Tibial nerve (tissue), 4 donors: ENCODE results near the gene IFNGR1.

Source experiments
- EP300 ChIP-seq, 2 donors: sonication (generic); formaldehyde crosslinking; IDR thresholded peaks; one replicate each; pipeline ENCODE4 v1.6.1; 2017; ENCODE audit warnings: antibody characterized with exemption in 2 of 2, mild to moderate bottlenecking in 1 of 2
- POLR2A ChIP-seq, 2 donors: fragments of 450-650 bp; IDR thresholded peaks; one replicate each; pipeline ENCODE4 v1.6.1; 2017; ENCODE audit warnings: antibody characterized with exemption in 2 of 2, mild to moderate bottlenecking in 2 of 2, moderate library complexity in 2 of 2
- TF ChIP-seq, protein P1 (sequence below), 5 experiments: fragments of 200-600 bp in 3 of 5; fragments of 450-650 bp in 2 of 5; sonication (generic) in 3 of 5; IDR thresholded peaks; one replicate each; pipeline ENCODE4 v1.5.1; 2016 to 2019; ENCODE audit warnings: antibody characterized with exemption in 5 of 5, mild to moderate bottlenecking in 3 of 5, moderate library complexity in 2 of 5

DNA sequence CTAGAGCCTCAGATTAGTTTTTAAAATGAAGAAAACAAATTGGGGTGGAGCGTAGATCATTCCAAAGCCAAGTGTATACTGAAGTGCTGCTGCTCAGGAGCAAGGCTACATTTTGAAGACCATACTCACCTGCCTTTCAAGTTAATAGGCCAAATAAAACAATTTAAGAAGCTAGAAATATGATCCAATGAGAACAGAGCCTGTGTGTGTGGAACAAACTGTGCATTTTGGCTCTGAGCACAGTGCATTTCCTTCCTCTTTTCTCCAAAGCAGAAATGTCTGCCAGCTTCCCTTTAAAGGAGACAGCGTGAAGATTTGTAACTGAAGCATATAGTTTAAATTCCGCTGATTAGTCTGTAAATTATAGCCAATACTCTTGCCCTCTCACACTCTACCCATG lies 3.2 kb upstream of the IFNGR1 start:
- TF ChIP-seq, protein P1, sequence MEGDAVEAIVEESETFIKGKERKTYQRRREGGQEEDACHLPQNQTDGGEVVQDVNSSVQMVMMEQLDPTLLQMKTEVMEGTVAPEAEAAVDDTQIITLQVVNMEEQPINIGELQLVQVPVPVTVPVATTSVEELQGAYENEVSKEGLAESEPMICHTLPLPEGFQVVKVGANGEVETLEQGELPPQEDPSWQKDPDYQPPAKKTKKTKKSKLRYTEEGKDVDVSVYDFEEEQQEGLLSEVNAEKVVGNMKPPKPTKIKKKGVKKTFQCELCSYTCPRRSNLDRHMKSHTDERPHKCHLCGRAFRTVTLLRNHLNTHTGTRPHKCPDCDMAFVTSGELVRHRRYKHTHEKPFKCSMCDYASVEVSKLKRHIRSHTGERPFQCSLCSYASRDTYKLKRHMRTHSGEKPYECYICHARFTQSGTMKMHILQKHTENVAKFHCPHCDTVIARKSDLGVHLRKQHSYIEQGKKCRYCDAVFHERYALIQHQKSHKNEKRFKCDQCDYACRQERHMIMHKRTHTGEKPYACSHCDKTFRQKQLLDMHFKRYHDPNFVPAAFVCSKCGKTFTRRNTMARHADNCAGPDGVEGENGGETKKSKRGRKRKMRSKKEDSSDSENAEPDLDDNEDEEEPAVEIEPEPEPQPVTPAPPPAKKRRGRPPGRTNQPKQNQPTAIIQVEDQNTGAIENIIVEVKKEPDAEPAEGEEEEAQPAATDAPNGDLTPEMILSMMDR (IDR thresholded peaks at IDR 0.05) = no peak
- TF ChIP-seq POLR2A (IDR thresholded peaks at IDR 0.05) = peak in 1 of 2 donors; percentile 19
- TF ChIP-seq EP300 (IDR thresholded peaks at IDR 0.05) = peak; percentile 58 to 84
